HG03175 (cell line): Measurements from ENCODE around the gene HOXA7.

Experiments
- ATAC-seq: cut with Tn5 transposase; IDR thresholded peaks from one replicate; pipeline ENCODE4 v1.9.1; 2021; ENCODE audit warnings: mild to moderate bottlenecking, moderate library complexity; ENCODE audit not compliant: unreplicated experiment

HOXA7 gene

DNA sequence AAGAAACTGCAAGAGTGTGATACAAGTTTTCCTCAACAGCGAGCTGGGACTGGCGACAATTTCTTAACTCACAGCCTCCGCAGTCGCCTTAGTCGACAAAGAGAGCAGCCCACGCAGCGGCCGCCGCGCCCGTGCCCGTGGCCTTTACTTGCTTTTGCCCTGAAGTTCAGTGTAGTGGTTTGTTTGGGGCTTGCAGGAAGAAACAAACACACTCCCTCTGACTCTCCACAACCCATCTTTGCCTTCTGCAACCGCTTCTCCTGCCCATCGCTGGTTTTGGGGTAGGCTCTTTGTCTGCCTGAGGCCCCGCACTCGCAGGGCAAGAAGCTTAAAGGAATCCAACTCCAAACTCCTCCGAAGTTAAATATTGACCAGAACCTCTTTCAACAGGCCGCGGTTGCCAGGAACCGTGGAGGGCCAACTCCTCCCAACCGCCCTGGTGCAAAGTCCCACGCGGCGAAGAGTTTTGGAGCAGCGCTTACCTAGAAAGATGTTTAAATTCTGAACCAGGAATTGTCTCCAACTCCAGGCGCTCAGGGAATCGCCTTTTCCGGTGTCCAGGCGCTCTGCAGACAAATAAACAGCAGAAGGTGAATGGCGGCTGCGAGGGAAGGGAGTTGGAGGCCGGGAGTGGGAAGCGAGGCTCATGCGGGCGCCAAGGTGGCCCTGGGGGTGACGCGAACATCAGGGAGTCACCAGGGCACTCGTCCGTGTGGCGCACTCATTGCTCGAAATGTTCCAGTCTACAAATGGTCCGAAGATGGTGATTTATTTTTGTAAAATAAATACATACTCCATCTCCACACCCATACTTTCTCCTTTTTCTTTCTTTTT is 34.2 kb downstream of the HOXA7 start:
- ATAC-seq = no peak

GRCh38 chr7:27121684-27122076 is 34.8 kb downstream of the HOXA7 start:
- no peak for ATAC-seq

DNA sequence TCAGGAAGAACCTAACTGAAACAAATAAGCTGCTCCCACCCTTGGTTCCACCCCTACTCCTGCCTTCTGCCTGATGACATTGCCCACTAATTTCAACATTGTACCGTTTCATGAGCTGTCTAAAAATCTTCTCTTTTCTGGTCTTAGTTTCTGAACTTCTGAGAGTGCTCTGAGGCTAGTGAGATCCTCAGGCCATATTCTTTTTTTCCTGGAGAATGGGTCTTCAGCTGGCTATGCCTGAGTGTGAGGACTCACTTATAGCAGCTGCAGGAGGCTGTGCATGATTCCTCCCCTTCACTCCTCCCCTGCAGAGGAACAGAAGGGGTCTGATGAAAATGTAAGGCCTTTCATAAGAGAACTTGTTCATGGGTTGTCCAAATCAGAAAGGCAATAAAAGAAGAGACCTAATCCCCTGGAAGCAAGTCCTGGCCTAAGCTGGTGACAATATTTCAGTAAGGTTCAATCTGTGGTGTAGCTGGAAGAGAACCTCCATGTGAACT is 37.0 kb downstream of the HOXA7 start:
- ATAC-seq = no peak

- no peak for ATAC-seq
Measured at GRCh38 chr7:27118580-27118979, 37.9 kb downstream of the HOXA7 start.

- ATAC-seq = no peak
Measured at GRCh38 chr7:27117887-27118491, 38.5 kb downstream of the HOXA7 start.

- ATAC-seq = no peak
Measured at GRCh38 chr7:27116962-27117886, 39.3 kb downstream of the HOXA7 start.

GRCh38 chr7:27116031-27116961 is 40.2 kb downstream of the HOXA7 start:
- no peak for ATAC-seq

DNA sequence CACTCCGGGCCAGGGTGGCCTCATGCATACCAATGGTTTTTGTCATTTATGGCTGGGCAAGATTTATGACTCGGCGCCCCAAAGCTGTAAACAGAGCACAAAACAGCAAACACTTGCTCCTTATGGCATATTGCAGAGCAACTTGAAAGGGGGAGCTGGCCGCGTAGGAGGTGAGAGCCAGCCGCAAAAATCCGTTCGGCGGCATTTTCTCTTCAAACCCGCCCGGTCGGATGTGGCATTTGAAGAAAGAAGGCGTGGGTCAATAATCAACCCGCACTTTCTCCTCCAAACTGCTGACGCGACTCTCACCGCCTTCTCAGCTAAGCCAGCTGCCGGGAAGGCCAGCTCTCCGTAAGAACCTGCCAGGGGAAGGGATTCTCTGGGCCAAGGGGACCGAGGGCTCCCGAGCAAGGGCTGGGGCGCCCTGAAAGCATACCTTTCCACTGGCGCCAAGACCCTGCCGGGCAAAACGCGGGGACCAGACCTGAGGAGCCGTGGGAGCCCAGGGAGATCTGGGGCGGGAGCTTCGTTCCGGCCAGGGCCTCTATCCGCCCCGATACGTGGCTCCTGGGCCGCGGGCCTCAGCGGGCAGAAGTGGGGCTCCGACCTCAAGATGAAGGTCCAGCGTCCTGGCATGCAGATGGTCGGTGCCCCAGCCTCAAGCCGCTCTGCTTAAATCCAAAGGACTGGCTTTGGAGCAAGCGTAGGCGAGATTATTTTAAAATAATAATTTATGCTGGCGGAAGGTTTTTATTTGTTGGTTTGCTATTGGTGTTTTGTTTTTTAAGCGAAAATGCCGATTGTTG is 41.1 kb downstream of the HOXA7 start:
- ATAC-seq = no peak

GRCh38 chr7:27114881-27115220 is 41.6 kb downstream of the HOXA7 start:
- no peak for ATAC-seq

GRCh38 chr7:27113991-27114769 is 42.3 kb downstream of the HOXA7 start:
- ATAC-seq = no peak

DNA sequence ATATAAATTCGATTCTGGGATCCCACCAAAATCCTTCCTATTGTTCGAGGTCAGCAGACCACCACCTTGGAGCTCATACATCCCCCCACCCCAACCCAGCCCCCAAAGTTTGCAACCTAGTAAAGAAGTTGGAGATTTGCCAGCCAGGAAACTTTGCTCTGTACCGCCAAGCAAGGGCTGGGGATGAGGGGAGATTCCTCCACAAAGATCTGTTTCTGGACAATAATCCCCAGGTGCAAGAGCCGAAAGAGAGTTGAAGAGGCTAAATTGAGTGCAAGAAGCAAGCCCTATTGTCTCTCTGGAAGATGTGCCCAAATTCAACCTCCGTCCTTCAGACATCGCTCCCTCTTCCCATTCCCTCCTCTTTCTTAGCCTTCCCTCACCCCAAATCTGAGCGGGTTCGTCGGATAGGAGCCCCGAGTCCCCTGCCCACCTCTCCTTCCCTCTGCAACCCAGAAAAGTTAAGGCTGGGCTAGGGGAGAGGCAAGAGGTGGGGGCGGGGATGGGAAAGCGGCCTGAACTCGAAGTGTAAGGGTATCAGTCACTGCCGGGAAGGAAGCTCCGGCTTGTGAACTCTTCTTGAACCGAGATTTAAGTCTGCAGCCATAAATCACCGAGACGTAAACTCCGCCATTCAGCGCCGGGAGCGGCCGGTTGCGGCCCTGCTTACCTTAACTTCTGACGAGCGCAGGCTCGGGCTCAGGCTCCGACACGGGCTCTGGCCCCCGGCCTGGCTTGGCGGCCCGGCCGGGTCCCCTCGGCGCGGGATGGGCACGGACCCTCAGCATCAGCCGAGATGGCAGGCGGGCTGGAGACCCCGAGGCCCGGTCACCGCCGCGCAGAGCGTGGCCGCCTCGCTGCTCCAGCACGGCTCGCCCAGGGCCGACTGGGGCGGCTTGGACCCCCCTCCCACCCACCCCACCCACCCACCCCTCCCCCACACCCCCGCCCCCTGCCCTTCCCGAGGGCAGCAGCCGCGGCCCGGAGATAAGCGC is 43.2 kb downstream of the HOXA7 start:
- ATAC-seq = no peak

- ATAC-seq = no peak
Measured at GRCh38 chr7:27112361-27112760, 44.1 kb downstream of the HOXA7 start.

GRCh38 chr7:27111751-27112277 is 44.7 kb downstream of the HOXA7 start:
- ATAC-seq = no peak

- ATAC-seq = no peak
Measured at GRCh38 chr7:27111042-27111750, 45.3 kb downstream of the HOXA7 start.

DNA sequence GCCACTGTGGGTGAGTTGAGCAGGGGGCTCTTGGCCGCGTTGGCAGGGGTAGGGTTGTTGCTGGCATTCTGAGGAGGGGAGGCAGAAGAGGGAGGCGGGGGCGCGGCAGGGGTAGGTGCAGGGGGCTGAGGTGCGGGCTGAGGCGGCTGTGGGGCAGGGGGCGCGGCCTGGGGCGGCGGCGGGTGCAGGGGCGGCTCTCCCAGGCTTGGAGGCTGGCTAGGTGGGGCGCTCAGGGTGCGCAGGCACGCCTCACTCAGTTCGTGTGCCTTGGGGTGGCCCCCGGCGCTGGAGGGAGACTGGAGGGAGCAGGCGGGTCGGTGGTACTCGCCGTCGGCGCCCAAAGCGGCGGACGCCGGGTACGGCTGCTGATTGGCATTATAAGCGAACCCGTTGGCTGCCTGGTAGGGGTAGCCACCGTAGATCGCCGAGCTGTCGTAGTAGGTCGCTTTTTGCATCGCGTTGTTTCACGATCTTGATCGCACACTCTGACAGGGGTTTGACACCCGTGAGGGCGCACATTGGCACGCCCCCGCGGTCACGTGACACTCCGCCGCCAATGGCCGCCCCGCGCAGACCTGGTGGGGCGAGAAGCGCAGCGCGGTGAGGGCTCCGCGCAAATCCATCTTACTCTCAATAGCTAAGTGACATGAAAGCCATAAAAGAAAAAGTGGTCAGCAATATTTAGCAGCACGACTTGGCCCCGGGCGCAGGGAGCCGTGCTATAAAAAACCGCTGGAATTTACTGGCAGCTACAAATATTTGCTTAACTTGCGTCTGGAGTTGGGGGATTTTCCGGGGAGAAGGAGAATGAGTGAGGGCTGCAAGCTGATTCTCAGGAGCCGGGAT is 46.1 kb downstream of the HOXA7 start:
- ATAC-seq = no peak
